Measurements from ENCODE around the gene ABCA4.

Gene ABCA4

DNA sequence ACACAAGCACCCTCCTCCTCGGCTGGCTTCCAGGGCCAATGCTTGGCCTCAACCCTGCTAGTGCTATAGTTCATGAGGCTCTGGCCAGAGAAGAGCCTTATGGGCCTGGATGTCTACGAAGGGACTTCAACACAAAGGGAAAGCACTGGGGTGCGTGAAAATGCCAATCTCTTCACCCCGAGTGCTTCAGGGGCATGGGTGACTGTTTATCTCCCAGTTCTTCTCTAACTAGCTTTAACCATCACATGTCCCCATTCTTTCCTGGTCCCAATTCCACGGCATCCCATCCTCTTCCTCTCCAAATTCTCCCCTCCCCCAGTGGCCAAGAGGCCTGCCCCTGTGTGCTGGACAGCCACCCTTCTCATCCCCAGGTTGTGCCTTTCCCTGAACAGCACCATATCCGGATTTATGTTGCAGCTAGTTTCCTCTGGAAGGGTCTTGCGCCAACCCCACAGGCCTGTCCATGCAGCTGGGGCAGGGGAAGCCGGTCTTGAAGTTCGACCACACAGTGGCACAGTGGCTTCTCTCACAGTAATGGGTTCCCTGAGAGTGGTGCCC, 16.7 kb downstream of the ABCA4 start:
- no peak for FAIRE-seq
- TF ChIP-seq, protein P1, sequence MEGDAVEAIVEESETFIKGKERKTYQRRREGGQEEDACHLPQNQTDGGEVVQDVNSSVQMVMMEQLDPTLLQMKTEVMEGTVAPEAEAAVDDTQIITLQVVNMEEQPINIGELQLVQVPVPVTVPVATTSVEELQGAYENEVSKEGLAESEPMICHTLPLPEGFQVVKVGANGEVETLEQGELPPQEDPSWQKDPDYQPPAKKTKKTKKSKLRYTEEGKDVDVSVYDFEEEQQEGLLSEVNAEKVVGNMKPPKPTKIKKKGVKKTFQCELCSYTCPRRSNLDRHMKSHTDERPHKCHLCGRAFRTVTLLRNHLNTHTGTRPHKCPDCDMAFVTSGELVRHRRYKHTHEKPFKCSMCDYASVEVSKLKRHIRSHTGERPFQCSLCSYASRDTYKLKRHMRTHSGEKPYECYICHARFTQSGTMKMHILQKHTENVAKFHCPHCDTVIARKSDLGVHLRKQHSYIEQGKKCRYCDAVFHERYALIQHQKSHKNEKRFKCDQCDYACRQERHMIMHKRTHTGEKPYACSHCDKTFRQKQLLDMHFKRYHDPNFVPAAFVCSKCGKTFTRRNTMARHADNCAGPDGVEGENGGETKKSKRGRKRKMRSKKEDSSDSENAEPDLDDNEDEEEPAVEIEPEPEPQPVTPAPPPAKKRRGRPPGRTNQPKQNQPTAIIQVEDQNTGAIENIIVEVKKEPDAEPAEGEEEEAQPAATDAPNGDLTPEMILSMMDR (IDR thresholded peaks at IDR 0.05; ENCODE audit: insufficient read depth, missing control alignments), result no peak
- no peak for DNase-seq (ENCODE audit: insufficient read length, low spot score)

DNA sequence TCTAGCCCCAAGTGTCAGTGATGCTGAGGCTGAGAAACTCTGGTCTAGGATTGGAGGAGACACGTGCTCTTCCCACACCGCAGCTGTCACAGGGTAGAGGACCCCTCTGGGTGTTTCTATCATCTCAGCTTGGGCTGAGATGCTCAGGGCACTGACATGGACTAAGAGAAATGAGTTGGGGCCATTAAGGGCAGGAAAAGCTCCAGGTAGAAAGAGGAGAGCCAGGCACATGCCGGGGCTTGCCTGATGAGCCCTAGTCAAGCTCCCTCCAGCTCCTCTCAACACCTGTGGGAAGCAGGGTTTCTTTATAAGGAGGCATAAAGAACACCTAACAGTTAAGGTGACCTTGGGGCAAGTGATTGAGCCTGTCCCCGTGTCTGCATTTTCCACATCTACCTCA, 17.3 kb downstream of the ABCA4 start:
- TF ChIP-seq, protein P1 (IDR thresholded peaks at IDR 0.05; ENCODE audit: insufficient read depth, missing control alignments), result no peak
- FAIRE-seq (no peak), DNase-seq (ENCODE audit: insufficient read length, low spot score) (no peak)

DNA sequence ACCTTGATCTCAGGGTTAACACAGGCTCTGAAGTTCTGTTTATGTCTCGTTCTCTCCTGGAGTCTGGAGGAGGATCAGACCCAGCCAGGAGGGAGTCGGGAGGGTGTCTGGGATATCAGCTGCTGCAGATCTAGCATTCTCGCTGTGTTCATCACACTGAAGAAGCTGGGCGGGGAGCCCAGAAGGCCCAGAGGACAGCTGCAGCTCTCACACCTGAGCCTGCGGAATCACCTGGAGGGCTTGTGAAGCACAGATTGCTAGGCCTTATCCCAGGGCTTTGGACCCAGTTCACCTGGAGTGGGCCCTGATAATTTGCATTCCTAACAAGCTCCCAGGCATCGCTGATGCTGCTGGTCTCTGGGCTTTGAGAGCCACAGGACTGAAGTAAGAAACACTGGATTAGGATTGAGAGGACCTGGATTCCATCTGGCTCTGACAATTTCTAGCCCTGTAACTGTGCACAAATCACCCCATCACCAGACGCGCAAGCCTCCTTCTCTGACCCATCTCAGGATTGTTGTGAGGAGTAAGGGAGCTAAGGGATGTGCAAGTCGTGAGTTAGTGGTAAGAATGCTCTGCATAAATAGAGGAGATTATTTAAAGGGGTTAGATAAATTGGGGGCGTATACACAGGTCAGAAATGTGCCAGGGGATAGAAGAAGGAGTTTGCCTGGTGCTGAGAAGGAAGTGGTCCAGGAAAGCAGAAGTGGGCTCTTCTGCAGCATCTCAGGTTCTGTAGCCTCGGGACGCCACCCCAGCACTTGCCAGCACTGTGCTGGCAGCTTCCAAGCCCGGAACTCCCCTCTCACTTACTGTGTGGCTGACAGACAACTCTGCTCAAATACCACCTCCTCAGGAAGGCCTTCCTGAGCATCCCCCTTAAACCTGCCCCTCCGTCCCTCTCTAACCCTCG, 19.1 kb downstream of the ABCA4 start:
- TF ChIP-seq, protein P1 (IDR thresholded peaks at IDR 0.05; ENCODE audit: insufficient read depth, missing control alignments), result no peak
- no peak for DNase-seq (ENCODE audit: insufficient read length, low spot score)
- no peak for FAIRE-seq

DNA sequence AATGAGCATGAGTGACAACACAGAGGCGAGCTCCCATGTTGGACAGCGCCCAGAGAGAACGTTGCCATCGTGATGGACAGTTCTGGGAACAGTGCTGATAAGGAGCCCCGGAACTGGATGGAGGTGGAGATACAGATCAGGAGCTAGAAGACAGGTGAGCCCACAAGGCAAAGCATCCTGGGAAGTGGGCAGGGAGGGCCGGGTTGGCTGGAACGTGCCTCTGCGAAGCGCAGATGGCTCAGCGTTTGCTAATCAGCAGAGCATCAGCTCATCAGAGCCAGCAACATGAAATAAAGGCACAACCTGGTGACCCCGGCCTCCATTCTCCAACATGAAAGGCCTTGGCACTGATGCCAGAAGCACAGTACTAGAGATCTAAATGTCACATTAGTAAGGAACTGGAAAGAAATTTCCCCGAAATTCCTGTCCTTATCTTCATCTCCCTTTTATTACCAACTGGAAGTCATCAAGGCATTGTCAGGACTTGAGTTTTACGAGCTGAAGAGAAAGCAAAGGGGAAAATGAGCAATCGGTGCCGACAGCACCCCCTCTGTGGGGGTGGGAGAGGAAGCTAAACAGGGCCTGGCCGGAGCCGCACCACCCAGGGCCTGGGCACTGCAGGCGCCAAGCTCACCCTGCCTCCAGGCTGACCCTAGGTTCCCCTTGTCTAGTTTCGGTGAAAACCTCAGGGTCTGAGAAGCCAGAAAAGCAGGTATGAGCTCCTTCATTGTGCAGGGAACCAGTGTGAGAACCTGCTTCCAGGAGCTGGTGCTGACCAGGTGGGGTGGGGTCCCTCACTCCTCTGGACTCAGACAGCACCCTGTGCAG, 19.9 kb downstream of the ABCA4 start:
- no peak for FAIRE-seq
- no peak for DNase-seq (ENCODE audit: insufficient read length, low spot score)
- TF ChIP-seq, protein P1 (IDR thresholded peaks at IDR 0.05; ENCODE audit: insufficient read depth, missing control alignments), result no peak

DNA sequence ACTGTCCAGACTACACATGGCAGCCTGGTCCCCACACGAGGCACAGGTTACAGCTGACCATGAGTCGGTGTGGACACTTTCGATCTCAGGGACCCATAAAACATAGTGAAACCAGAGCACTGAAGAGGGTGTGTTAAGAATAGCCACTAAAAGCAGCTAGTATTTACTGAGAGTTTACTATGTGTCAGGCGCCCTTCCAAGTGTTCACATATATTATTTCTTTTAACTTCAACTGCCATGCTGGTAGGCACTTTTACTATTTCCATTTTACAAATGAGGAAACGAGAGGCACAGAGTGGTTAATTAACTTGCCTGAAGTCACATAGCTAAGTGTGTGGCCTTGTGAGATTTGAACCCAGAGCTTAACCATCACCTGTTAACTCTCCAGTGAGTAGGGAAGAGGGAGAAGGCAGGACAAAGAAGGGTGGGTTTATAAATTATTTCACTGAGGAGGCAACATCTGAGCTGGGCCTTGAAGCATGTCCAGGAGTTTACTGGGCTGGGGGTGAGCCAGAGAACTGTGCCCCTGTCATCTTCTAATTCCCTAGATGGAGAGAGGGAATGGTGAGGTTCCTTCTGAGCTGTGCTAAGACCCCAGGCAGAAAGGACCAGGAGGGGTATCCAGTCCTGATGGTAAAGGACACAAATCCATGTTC, 20.7 kb downstream of the ABCA4 start:
- TF ChIP-seq, protein P1 (IDR thresholded peaks at IDR 0.05; ENCODE audit: insufficient read depth, missing control alignments), result no peak
- DNase-seq (ENCODE audit: insufficient read length, low spot score), result no peak
- FAIRE-seq, result no peak

DNA sequence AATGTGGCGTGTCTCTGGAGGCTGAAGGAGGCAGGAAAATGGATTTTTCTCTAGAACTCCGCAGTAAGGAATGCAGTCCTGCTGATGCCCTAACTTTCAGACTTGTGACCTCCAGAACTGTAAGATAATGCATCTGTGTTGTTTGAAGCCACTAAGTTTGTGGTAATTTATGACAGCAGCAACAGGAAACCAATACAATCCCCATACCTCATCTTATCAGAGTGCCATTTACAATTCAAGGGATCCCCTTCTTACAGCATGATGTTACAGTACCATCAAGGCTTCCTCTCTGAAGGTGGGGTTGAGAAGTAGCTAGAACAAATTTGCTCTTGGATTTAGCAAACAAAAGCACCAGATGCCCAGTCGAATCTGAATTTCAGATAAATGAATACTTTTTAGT, 21.6 kb downstream of the ABCA4 start:
- peak; percentile 58 for FAIRE-seq
- no peak for DNase-seq (ENCODE audit: insufficient read length, low spot score)
- TF ChIP-seq, protein P1 (IDR thresholded peaks at IDR 0.05; ENCODE audit: insufficient read depth, missing control alignments), result no peak

All from D721Med (cell line).